WERI-Rb-1 (cell line): Measurements from ENCODE around the gene PLK4.

Experiments used
- DNase-seq: peaks from one replicate; pipeline ENCODE4 v3.0.0-alpha.2; 2020
- H3K27ac ChIP-seq: fragments of 250-450 bp; sonication (Bioruptor Pico); 2 replicates; pipeline ENCODE4 v1.5.1; 2020; ENCODE audit warnings: mild to moderate bottlenecking, moderate library complexity
- H3K27me3 ChIP-seq: fragments of 250-450 bp; sonication (Bioruptor Pico); 2 replicates; pipeline ENCODE4 v1.5.1; 2021; ENCODE audit warnings: mild to moderate bottlenecking, low read depth, moderate library complexity; ENCODE audit not compliant: insufficient read depth, severe bottlenecking
- H3K36me3 ChIP-seq: fragments of 250-450 bp; sonication (Bioruptor Pico); 2 replicates; pipeline ENCODE4 v1.5.1; 2020; ENCODE audit warnings: mild to moderate bottlenecking, moderate library complexity
- H3K4me3 ChIP-seq: 2 replicates; pipeline ENCODE4 v1.5.1; 2011; ENCODE audit warnings: low read depth, mild to moderate bottlenecking, control low read depth, low read length
- H3K9me3 ChIP-seq: fragments of 250-450 bp; sonication (Bioruptor Pico); 2 replicates; pipeline ENCODE4 v1.5.1; 2021; ENCODE audit warnings: mild to moderate bottlenecking, moderate library complexity; ENCODE audit not compliant: severe bottlenecking
- TF ChIP-seq, protein P1 (sequence below): IDR thresholded peaks from 2 replicates; pipeline ENCODE4 v1.5.1; 2011; ENCODE audit warnings: low read depth, mild to moderate bottlenecking, control low read depth, inconsistent platforms, low read length

Gene PLK4

DNA sequence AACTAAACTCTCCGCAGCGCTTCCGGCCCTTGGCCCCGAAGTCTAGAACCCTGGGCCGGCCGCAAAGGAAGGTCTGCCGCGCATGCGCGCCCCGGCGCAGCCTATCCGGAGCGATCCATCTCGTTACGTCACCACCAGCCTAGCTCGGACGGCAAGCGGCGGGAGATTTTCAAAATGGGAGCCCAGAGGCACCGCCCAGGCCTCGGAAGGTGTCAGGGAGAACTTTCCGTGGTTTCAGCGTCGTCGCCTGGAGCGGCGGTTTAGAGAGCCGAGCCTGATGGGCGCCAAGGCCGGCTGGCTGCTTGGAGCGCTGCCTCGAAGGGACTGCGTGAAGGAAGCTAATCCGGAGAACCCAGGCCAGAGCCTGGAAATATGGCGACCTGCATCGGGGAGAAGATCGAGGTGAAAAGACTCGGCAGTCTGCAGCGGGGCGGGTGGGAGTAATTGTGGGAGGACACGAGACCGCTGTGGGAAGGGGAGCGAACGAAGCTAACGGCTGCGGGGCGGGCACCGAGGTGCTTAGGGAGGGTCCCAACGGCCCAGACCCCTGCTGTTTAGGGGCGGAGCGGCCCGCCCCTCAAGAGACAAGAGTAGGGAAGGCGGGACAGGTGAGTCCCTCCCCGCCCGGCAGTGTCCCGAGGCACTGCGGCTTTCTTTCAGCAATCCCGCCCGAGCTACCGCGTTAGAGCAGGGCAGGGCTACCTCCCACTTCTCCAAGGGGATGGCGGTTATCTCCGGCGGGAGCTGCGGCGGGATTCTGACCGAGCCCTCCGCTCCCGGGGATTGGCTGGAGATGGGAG, at the start of gene PLK4:
Gene PLK4, plus strand, starts transcription at position 131 of the 800 bp plus-strand sequence. Its CDS starts 242 bp downstream, at position 373.
- Histone ChIP-seq H3K9me3 (no peaks in the 10 kb centered on the region), H3K27me3 (no peaks in the 10 kb centered on the region), H3K36me3 (peaks cover 45% of the 10 kb centered on the region), H3K27ac (peak within 1 kb of the TSS; percentile 99), H3K4me3 (peak within 1 kb of the TSS; percentile 84)
- DNase-seq = peak; percentile 99
- TF ChIP-seq, protein P1, sequence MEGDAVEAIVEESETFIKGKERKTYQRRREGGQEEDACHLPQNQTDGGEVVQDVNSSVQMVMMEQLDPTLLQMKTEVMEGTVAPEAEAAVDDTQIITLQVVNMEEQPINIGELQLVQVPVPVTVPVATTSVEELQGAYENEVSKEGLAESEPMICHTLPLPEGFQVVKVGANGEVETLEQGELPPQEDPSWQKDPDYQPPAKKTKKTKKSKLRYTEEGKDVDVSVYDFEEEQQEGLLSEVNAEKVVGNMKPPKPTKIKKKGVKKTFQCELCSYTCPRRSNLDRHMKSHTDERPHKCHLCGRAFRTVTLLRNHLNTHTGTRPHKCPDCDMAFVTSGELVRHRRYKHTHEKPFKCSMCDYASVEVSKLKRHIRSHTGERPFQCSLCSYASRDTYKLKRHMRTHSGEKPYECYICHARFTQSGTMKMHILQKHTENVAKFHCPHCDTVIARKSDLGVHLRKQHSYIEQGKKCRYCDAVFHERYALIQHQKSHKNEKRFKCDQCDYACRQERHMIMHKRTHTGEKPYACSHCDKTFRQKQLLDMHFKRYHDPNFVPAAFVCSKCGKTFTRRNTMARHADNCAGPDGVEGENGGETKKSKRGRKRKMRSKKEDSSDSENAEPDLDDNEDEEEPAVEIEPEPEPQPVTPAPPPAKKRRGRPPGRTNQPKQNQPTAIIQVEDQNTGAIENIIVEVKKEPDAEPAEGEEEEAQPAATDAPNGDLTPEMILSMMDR = no peak

GRCh38 chr4:127832585-127832984, 48.1 kb upstream of the PLK4 start:
- TF ChIP-seq, protein P1 = no peak
- H3K9me3 ChIP-seq = no peaks in the 10 kb centered on the region
- H3K27me3 ChIP-seq = no peaks in the 10 kb centered on the region
- H3K27ac ChIP-seq = no peak overlapping the region
- H3K36me3 ChIP-seq = peaks cover 18% of the 10 kb centered on the region
- DNase-seq = no peak
- H3K4me3 ChIP-seq = no peak overlapping the region

DNA sequence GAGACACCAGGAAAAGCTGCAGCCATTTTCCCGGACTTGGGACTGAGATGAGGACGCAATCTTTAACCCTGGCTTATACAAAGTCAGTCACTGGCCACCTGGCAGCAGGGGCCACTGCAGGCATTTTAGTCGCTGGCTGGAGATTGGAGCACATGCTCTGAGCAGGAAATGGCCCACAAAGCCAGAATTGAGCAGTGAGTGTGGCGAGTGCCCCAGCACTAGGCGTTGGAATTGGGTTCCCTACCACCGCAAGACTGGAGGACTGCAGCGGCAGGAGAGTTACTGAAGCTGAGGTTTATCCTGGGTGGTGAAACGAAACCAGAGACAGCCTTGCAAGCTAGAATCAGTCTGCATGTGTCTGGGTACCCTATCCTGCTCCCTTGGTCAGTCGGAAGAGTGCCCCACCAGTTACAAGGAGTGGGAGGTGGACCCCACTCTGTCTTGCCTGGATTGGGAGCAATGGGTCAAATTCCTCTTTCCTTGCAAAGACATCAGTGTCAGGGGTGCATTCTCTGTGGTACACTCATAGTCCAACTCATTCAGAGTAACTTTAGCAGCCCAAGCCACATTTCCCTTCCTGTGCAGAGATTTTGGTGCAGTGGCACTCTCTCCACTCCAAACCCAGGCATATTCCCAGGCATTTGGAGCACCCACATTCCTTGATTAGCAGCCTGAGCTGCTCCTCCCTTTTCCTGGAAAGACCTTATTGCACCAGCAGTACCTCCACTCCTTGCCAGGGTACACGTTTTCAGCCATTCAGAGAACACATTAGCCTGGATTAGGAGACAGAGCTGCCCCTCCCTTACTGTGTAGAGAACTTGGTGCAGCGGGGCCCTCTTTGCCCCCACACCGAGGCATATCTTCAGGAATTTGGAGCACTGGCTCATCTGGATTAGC, 36.7 kb upstream of the PLK4 start:
- TF ChIP-seq, protein P1 = no peak
- Histone ChIP-seq H3K36me3 (no peaks in the 10 kb centered on the region), H3K9me3 (peaks cover 2% of the 10 kb centered on the region), H3K27ac (no peak overlapping the region), H3K4me3 (no peak overlapping the region), H3K27me3 (no peaks in the 10 kb centered on the region)
- DNase-seq = no peak

- H3K36me3 ChIP-seq = no peaks in the 10 kb centered on the region
- H3K27ac ChIP-seq = no peak overlapping the region
- H3K27me3 ChIP-seq = no peaks in the 10 kb centered on the region
- H3K4me3 ChIP-seq = no peak overlapping the region
- TF ChIP-seq, protein P1 = no peak
- DNase-seq = no peak
- H3K9me3 ChIP-seq = peaks cover 2% of the 10 kb centered on the region
Measured at GRCh38 chr4:127844601-127845116, 36.0 kb upstream of the PLK4 start.

DNA sequence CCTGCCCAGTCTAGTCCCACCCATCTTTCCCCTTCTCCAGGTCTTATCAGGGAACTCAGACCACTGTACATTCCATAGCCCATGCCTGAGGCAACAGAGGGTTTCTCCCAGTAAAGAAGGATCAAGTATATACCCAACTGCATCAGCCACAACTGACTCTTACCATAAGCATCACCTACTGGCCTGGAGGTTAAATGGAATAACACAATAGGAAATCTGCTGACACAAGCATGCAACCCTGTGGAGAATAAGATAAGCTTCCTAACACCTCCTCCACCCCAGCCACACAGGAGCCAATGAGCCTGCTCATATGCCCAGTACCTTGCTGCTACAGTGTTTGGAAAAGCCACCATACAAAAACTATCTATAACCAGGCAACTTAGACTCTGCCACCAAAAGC, 34.6 kb upstream of the PLK4 start:
- Histone ChIP-seq H3K9me3 (peaks cover 7% of the 10 kb centered on the region), H3K27ac (no peak overlapping the region), H3K27me3 (no peaks in the 10 kb centered on the region), H3K36me3 (no peaks in the 10 kb centered on the region), H3K4me3 (no peak overlapping the region)
- TF ChIP-seq, protein P1 = no peak
- no peak for DNase-seq
